Endodermal cell (in vitro differentiated cells): ENCODE results near the gene TIGIT. TPM values are rescaled to one million over a fixed set of nuclear protein-coding genes. Genes with fewer than 3 reads are reported as not detected.

Experiments
- DNase-seq: peaks from one replicate; pipeline ENCODE4 v3.0.0-alpha.2; 2017
- H3K27ac ChIP-seq: 2 replicates; pipeline ENCODE4 v1.5.1; 2013; ENCODE audit warnings: mild to moderate bottlenecking, low read depth, low read length, moderate library complexity
- H3K27me3 ChIP-seq: 2 replicates; pipeline ENCODE4 v1.6.1; 2013; ENCODE audit warnings: mild to moderate bottlenecking, low read length, moderate library complexity; ENCODE audit not compliant: insufficient read depth, control insufficient read depth, poor library complexity, severe bottlenecking
- H3K36me3 ChIP-seq: 2 replicates; pipeline ENCODE4 v1.7.0; 2013; ENCODE audit warnings: mild to moderate bottlenecking, low read length, moderate library complexity; ENCODE audit not compliant: control insufficient read depth, insufficient read depth
- H3K4me1 ChIP-seq: one replicate; pipeline ENCODE4 v1.7.0; 2013; ENCODE audit warnings: low read length; ENCODE audit not compliant: control insufficient read depth, insufficient read depth
- H3K4me3 ChIP-seq: 2 replicates; pipeline ENCODE4 v1.5.1; 2013; ENCODE audit warnings: mild to moderate bottlenecking, low read length, moderate library complexity
- H3K9ac ChIP-seq: 2 replicates; pipeline ENCODE4 v1.6.1; 2013; ENCODE audit warnings: mild to moderate bottlenecking, low read length, moderate library complexity; ENCODE audit not compliant: poor library complexity, severe bottlenecking; ENCODE audit errors: extremely low read depth
- H3K9me3 ChIP-seq: 2 replicates; pipeline ENCODE4 v1.6.1; 2013; ENCODE audit warnings: mild to moderate bottlenecking, low read length, moderate library complexity; ENCODE audit not compliant: control insufficient read depth
- H3K27ac Mint-ChIP-seq: 2 replicates; pipeline ENCODE4 v1.8.0; 2020; ENCODE audit warnings: mixed read lengths
- H3K27me3 Mint-ChIP-seq: 2 replicates; pipeline ENCODE4 v1.8.0; 2021; ENCODE audit warnings: mild to moderate bottlenecking, mixed read lengths; ENCODE audit not compliant: insufficient read depth
- H3K36me3 Mint-ChIP-seq: 2 replicates; pipeline ENCODE4 v1.8.0; 2020; ENCODE audit warnings: low read depth, mixed read lengths
- H3K4me1 Mint-ChIP-seq: 2 replicates; pipeline ENCODE4 v1.8.0; 2020; ENCODE audit warnings: mixed read lengths
- H3K4me3 Mint-ChIP-seq: 2 replicates; pipeline ENCODE4 v1.8.0; 2020; ENCODE audit warnings: mild to moderate bottlenecking, moderate library complexity, mixed read lengths
- H3K9me3 Mint-ChIP-seq: 2 replicates; pipeline ENCODE4 v1.8.0; 2020; ENCODE audit warnings: mild to moderate bottlenecking, mixed read lengths
- CTCF ChIP-seq: fragments of 200-600 bp; sonication (generic); conservative IDR thresholded peaks from 2 replicates; pipeline ENCODE4 v1.5.0; 2021; ENCODE audit warnings: antibody characterized with exemption, mild to moderate bottlenecking
- WGBS, 2 experiments: methylation state at CpG; one replicate each; pipeline versions ENCODE4 v1.1.5 to v1.1.7; 2013; ENCODE audit warnings: missing lambda C conversion rate in 2 of 2, mixed read lengths in 1 of 2; ENCODE audit not compliant: insufficient coverage in 1 of 2, insufficient read length in 1 of 2; 5-methylcytosine and 5-hydroxymethylcytosine counted together
- total RNA-seq, 2 donors: library from RNA; stranded (reverse); fragmentation: NEBNext Ultra II Directional in 1 of 2; extraction: Animal tissue kit (Norgen Biotek cat#: 25700) in 1 of 2; gene quantifications; 2 replicates in 1 of 2; 3 replicates in 1 of 2; pipeline ENCODE4 v1.2.1, GENCODE V29; 2021

TIGIT gene
- total RNA-seq, 2 donors from 2014 or later, result not detected

GRCh38 chr3:114336857-114337256 lies 43.0 kb downstream of the TIGIT start:
- H3K9me3 ChIP-seq, result no peaks in the 10 kb centered on the region
- WGBS, 2 experiments, result 83% methylated on average over 3 of the region's 3 CpGs; no CpG with 5 or more reads in 1 of the 2 experiments
- DNase-seq, result no peak
- H3K27me3 ChIP-seq, result no peaks in the 10 kb centered on the region
- no peaks in the 10 kb centered on the region for H3K36me3 ChIP-seq
- H3K36me3 Mint-ChIP-seq, result no peaks in the 10 kb centered on the region
- H3K4me3 ChIP-seq, result no peak overlapping the region
- H3K4me3 Mint-ChIP-seq, result no peak overlapping the region
- no peaks in the 10 kb centered on the region for H3K27me3 Mint-ChIP-seq
- no peaks in the 10 kb centered on the region for H3K9me3 Mint-ChIP-seq
- H3K4me1 Mint-ChIP-seq, result no peaks in the 10 kb centered on the region
- no peak overlapping the region for H3K27ac ChIP-seq
- H3K9ac ChIP-seq, result no peak overlapping the region
- H3K4me1 ChIP-seq, result no peaks in the 10 kb centered on the region
- no peak for TF ChIP-seq CTCF
- H3K27ac Mint-ChIP-seq, result no peak overlapping the region

DNA sequence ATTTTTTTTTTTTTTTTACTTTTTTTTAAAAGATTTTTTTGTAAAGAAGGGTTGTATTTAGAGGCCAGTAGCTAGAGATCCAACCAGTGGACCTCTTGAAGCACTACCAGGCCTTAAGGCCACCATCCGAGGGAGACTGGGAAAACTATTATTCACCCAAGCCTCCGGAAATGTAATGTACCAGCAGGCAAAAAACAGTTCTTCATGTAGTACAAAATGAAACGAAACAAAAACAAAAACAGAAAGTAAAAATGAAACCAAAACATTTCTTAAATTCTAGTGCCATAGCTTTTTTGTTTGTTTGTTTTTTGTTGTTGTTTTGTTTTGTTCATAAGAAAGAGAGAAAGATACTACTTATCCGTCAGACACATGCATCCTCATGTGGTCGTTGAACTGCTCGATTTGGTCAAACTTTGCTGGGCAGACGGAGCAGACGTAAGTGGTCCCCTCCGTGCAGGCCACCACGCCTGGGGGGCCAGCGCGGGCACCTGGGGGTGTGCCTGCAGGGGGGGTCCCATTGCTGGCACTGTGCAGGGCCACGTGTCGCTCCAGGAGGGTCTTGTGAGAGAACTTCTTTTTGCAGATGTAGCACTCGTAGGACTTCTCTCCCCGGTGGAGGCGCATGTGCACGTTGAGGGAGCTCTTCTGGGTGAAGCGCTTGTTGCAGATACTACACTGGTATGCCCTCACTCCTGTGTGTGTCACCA lies 45.0 kb downstream of the TIGIT start:
- Mint-ChIP-seq H3K4me1 (no peaks in the 10 kb centered on the region), H3K27me3 (no peaks in the 10 kb centered on the region), H3K9me3 (no peaks in the 10 kb centered on the region), H3K36me3 (no peaks in the 10 kb centered on the region), H3K27ac (no peak overlapping the region), H3K4me3 (no peak overlapping the region)
- Histone ChIP-seq H3K4me1 (no peaks in the 10 kb centered on the region), H3K9me3 (no peaks in the 10 kb centered on the region), H3K27ac (no peak overlapping the region), H3K27me3 (no peaks in the 10 kb centered on the region), H3K9ac (no peak overlapping the region), H3K4me3 (no peak overlapping the region), H3K36me3 (no peaks in the 10 kb centered on the region)
- DNase-seq, result no peak
- no peak for TF ChIP-seq CTCF
- WGBS, 2 experiments, result 94 to 96% methylated on average over 13 to 19 of the region's 19 CpGs

DNA sequence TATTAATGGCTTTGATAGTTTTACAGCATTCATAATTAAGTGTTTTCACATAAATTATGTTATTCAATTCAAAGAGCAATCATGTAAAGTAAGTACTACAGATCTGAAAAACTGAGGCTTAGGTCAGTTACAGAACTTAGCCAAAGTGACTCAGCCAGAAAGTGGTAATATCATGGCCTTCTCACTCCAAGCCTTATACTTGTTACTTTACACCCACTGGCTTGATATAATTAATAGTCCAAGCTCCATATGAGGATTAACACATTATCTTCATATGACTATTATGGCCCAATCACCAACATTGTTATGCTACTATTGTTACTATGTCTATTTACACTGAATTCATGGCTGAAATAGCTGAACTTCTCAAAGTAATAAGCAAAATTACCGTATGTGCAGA lies 50.7 kb downstream of the TIGIT start:
- H3K36me3 ChIP-seq, result no peaks in the 10 kb centered on the region
- WGBS, 2 experiments, result 88 to 100% methylated on average over 1 of the region's 1 CpG
- no peaks in the 10 kb centered on the region for H3K4me1 ChIP-seq
- H3K9me3 ChIP-seq, result no peaks in the 10 kb centered on the region
- no peaks in the 10 kb centered on the region for H3K9me3 Mint-ChIP-seq
- no peaks in the 10 kb centered on the region for H3K27me3 Mint-ChIP-seq
- H3K27ac Mint-ChIP-seq, result no peak overlapping the region
- no peak for DNase-seq
- no peak overlapping the region for H3K4me3 ChIP-seq
- no peak overlapping the region for H3K4me3 Mint-ChIP-seq
- peaks cover 4% of the 10 kb centered on the region for H3K4me1 Mint-ChIP-seq
- H3K27ac ChIP-seq, result no peak overlapping the region
- no peak for TF ChIP-seq CTCF
- H3K9ac ChIP-seq, result no peak overlapping the region
- no peaks in the 10 kb centered on the region for H3K27me3 ChIP-seq
- H3K36me3 Mint-ChIP-seq, result no peaks in the 10 kb centered on the region
